Progenitor cell of endocrine pancreas (in vitro differentiated cells): ENCODE data around the gene ZNF771. TPM values are rescaled to one million over a fixed set of nuclear protein-coding genes. Genes with fewer than 3 reads are reported as not detected.

Experiments used
- DNase-seq: peaks from one replicate; pipeline ENCODE4 v3.0.0; 2021; ENCODE audit warnings: low spot score; ENCODE audit not compliant: unreplicated experiment
- H3K27ac Mint-ChIP-seq: 2 replicates; pipeline ENCODE4 v1.8.0; 2021; ENCODE audit warnings: mild to moderate bottlenecking, moderate library complexity, mixed read lengths
- H3K27me3 Mint-ChIP-seq: 2 replicates; pipeline ENCODE4 v1.8.0; 2021; ENCODE audit warnings: mixed read lengths
- H3K36me3 Mint-ChIP-seq: 2 replicates; pipeline ENCODE4 v1.8.0; 2022; ENCODE audit warnings: mixed read lengths; ENCODE audit not compliant: insufficient read depth
- H3K4me1 Mint-ChIP-seq: 2 replicates; pipeline ENCODE4 v1.8.0; 2021; ENCODE audit warnings: low read depth, mixed read lengths
- H3K4me3 Mint-ChIP-seq: 2 replicates; pipeline ENCODE4 v1.8.0; 2021; ENCODE audit warnings: low read depth, mild to moderate bottlenecking, moderate library complexity, mixed read lengths
- H3K9me3 Mint-ChIP-seq: 2 replicates; pipeline ENCODE4 v1.8.0; 2021; ENCODE audit warnings: low read depth, mixed read lengths
- CTCF ChIP-seq: fragments of 200-600 bp; sonication (generic); IDR thresholded peaks from one replicate; pipeline ENCODE4 v1.5.0; 2021; ENCODE audit warnings: antibody characterized with exemption, mild to moderate bottlenecking; ENCODE audit not compliant: unreplicated experiment
- total RNA-seq: library from RNA; stranded (reverse); gene quantifications from 2 replicates; pipeline ENCODE4 v1.2.1, GENCODE V29; 2021

Gene ZNF771
- total RNA-seq, 1 donor from 2014 or later, result 13.7 TPM

GRCh38 chr16:30359871-30360170, 47.6 kb upstream of the ZNF771 start:
- Mint-ChIP-seq H3K4me3 (no peak overlapping the region), H3K27me3 (no peaks in the 10 kb centered on the region), H3K27ac (no peak overlapping the region), H3K4me1 (peaks cover 5% of the 10 kb centered on the region), H3K36me3 (peaks cover 16% of the 10 kb centered on the region), H3K9me3 (no peaks in the 10 kb centered on the region)
- no peak for TF ChIP-seq CTCF
- DNase-seq, result no peak

- Mint-ChIP-seq H3K4me3 (no peak overlapping the region), H3K4me1 (peaks cover 5% of the 10 kb centered on the region), H3K27ac (no peak overlapping the region), H3K27me3 (no peaks in the 10 kb centered on the region), H3K9me3 (no peaks in the 10 kb centered on the region), H3K36me3 (peaks cover 18% of the 10 kb centered on the region)
- no peak for DNase-seq
- no peak for TF ChIP-seq CTCF
Observed at GRCh38 chr16:30361180-30361579, 46.2 kb upstream of the ZNF771 start.

GRCh38 chr16:30365200-30365599, 42.2 kb upstream of the ZNF771 start:
- Mint-ChIP-seq H3K27me3 (no peaks in the 10 kb centered on the region), H3K4me3 (no peak overlapping the region), H3K27ac (no peak overlapping the region), H3K9me3 (no peaks in the 10 kb centered on the region), H3K36me3 (peaks cover 15% of the 10 kb centered on the region), H3K4me1 (peaks cover 30% of the 10 kb centered on the region)
- DNase-seq, result no peak
- TF ChIP-seq CTCF, result no peak

- Mint-ChIP-seq H3K4me3 (no peak overlapping the region), H3K27me3 (no peaks in the 10 kb centered on the region), H3K4me1 (peaks cover 36% of the 10 kb centered on the region), H3K9me3 (no peaks in the 10 kb centered on the region), H3K27ac (no peak overlapping the region), H3K36me3 (peaks cover 12% of the 10 kb centered on the region)
- no peak for TF ChIP-seq CTCF
- DNase-seq, result no peak
Observed at GRCh38 chr16:30366511-30366910, 40.9 kb upstream of the ZNF771 start.

GRCh38 chr16:30367349-30368009, 39.9 kb upstream of the ZNF771 start:
- peak overlapping the region; percentile 82 for H3K4me3 Mint-ChIP-seq
- no peaks in the 10 kb centered on the region for H3K27me3 Mint-ChIP-seq
- DNase-seq, result no peak
- peak overlapping the region; percentile 23 for H3K27ac Mint-ChIP-seq
- H3K9me3 Mint-ChIP-seq, result no peaks in the 10 kb centered on the region
- H3K4me1 Mint-ChIP-seq, result peaks cover 40% of the 10 kb centered on the region
- peaks cover 8% of the 10 kb centered on the region for H3K36me3 Mint-ChIP-seq
- no peak for TF ChIP-seq CTCF
